HCT116 (cell line): ENCODE results near the gene TRIM62.

Source experiments
- CTCF ChIP-seq, 3 experiments: fragments of 200-600 bp in 1 of 3; sonication (generic) in 1 of 3; IDR thresholded peaks in 2 of 3; conservative IDR thresholded peaks in 1 of 3; 2 replicates each; pipeline ENCODE4 v1.5.1; 2012 to 2017; ENCODE audit warnings: low read depth in 2 of 3, low read length in 2 of 3, antibody characterized with exemption in 1 of 3, borderline replicate concordance in 1 of 3, control low read depth in 1 of 3, mild to moderate bottlenecking in 1 of 3, mixed read lengths in 1 of 3, mixed run types in 1 of 3, moderate library complexity in 1 of 3; ENCODE audit not compliant: insufficient read depth in 1 of 3
- ELF1 ChIP-seq: IDR thresholded peaks from 2 replicates; pipeline ENCODE4 v1.6.1; 2012; ENCODE audit warnings: low read depth, borderline replicate concordance
- EZH2 ChIP-seq: fragments of 200-600 bp; sonication (generic); IDR thresholded peaks from 2 replicates; pipeline ENCODE4 v1.6.1; 2017; ENCODE audit warnings: antibody characterized with exemption, mixed run types
- SIN3A ChIP-seq: IDR thresholded peaks from 2 replicates; pipeline ENCODE4 v1.6.1; 2012; ENCODE audit warnings: low read depth
- SP1 ChIP-seq: IDR thresholded peaks from 2 replicates; pipeline ENCODE4 v1.6.1; 2012; ENCODE audit warnings: low read depth

GRCh38 chr1:33150522-33150921, 31.3 kb downstream of the TRIM62 start:
- TF ChIP-seq CTCF (IDR thresholded peaks at IDR 0.05 in 2 of 3, conservative IDR thresholded peaks at IDR 0.05 in 1 of 3; ENCODE audit: borderline replicate concordance in 1 of 3, insufficient read depth in 1 of 3, low read depth in 2 of 3, low read length in 2 of 3): no peak
- TF ChIP-seq SP1: no peak
- TF ChIP-seq ELF1: no peak
- no peak for TF ChIP-seq SIN3A
- TF ChIP-seq EZH2: no peak
